Measurements from ENCODE around the gene KCP. TPM values are rescaled to one million over a fixed set of nuclear protein-coding genes. Genes with fewer than 3 reads are reported as not detected.

The KCP gene
- total RNA-seq, 1 experiment from 2014 or later = 2.7 TPM

DNA sequence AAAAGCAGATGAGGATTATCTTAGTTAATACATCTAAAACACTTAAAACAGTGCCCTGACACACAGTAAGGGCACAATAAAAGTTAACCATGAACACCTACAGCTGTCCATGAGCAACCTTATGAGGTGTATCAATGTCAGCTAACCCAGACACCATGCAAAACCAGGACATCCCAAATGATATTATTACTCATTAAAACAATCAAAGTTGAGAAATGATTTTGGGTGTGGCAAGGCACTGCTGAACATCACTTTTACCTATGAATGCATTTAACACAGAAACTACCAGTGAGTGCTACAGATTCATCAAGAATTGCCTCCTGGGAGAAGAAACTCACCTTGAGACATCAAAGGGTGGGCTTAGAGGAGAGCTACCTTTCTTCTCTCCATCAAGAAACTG, 45.5 kb upstream of the KCP start (continued):
- TF ChIP-seq AFF4 (CRISPR knock-in tag; IDR thresholded peaks at IDR 0.05; ENCODE audit: borderline replicate concordance) = no peak
- TF ChIP-seq ZNF671 (CRISPR knock-in tag; IDR thresholded peaks at IDR 0.05) = no peak

GRCh38 chr7:128954830-128955802, 44.6 kb upstream of the KCP start:
- CTCF ChIA-PET = interaction anchor here (0.6 to 3.4 kb wide), 12 partner anchors 8 to 1810 kb away, joined by 3 to 22 read pairs (median 3); partner anchors contain the start of genes ATP6V1F and KCP
- POLR2A ChIA-PET = no interaction called here
- TF ChIP-seq FOXP4 (CRISPR knock-in tag; IDR thresholded peaks at IDR 0.05) = no peak
- no peaks in the 10 kb centered on the region for H3K9me3 Mint-ChIP-seq
- peak overlapping the region; percentile 22; the same call in 1 of the 2 replicates for H3K4me3 Mint-ChIP-seq
- ATAC-seq = peak; percentile 66
- H3K27me3 Mint-ChIP-seq (ENCODE audit: low read depth) = no peaks in the 10 kb centered on the region
- peaks cover 65% of the 10 kb centered on the region for H3K36me3 Mint-ChIP-seq
- no peak for DNase-seq (ENCODE audit: low spot score)
- peak overlapping the region; percentile 83 for H3K27ac Mint-ChIP-seq
- H3K4me1 Mint-ChIP-seq = peaks cover 34% of the 10 kb centered on the region

DNA sequence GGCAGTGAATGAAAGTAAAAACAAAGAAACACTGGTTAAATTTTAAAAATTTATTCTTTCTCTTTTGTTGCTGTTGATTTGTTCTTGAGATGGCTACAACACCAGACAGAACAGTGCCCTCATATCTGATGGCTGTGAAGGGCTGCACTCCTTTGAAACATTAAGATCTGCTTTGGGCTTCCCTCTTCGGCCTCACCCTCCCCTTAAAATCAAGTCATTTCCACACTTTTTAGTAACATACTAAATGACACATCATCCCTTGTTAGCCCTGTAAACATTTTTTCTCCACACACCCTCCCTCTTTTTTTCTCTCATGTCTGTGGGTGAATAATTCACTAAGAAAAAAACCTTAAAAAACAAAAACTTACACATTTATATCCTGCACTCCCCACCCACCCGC, 43.6 kb upstream of the KCP start:
- CTCF ChIA-PET = interaction anchor here (0.9 to 3.4 kb wide), 7 partner anchors 14 to 137 kb away, joined by 3 to 22 read pairs (median 5); partner anchors contain the start of genes ATP6V1F and KCP
- no peaks in the 10 kb centered on the region for H3K9me3 Mint-ChIP-seq
- DNase-seq (ENCODE audit: low spot score) (no peak), ATAC-seq (no peak)
- H3K27me3 Mint-ChIP-seq (ENCODE audit: low read depth) = no peaks in the 10 kb centered on the region
- H3K4me3 Mint-ChIP-seq = no peak overlapping the region
- H3K4me1 Mint-ChIP-seq = peaks cover 34% of the 10 kb centered on the region
- H3K27ac Mint-ChIP-seq = peak overlapping the region; percentile 39; the same call in 1 of the 2 replicates
- peaks cover 55% of the 10 kb centered on the region for H3K36me3 Mint-ChIP-seq
- POLR2A ChIA-PET = interaction anchor here (1.2 kb wide), 1 partner anchor 14 kb away, joined by 3 read pairs; no protein-coding TSS in a partner anchor
- no peak for TF ChIP-seq ARID4B (CRISPR knock-in tag; IDR thresholded peaks at IDR 0.05; ENCODE audit: borderline replicate concordance)
- no peak for TF ChIP-seq PREB (CRISPR knock-in tag; IDR thresholded peaks at IDR 0.05; ENCODE audit: borderline replicate concordance)
- no peak for TF ChIP-seq ZNF263 (CRISPR knock-in tag; IDR thresholded peaks at IDR 0.05; ENCODE audit: low read depth)
- TF ChIP-seq MAX (CRISPR knock-in tag; IDR thresholded peaks at IDR 0.05) = no peak
- no peak for TF ChIP-seq FOXJ3 (CRISPR knock-in tag; IDR thresholded peaks at IDR 0.05; ENCODE audit: borderline replicate concordance)
- no peak for TF ChIP-seq EMX1 (CRISPR knock-in tag; IDR thresholded peaks at IDR 0.05)
- no peak for TF ChIP-seq ZBTB43 (CRISPR knock-in tag; IDR thresholded peaks at IDR 0.05)
- no peak for TF ChIP-seq PRRX2 (CRISPR knock-in tag; IDR thresholded peaks at IDR 0.05)
- no peak for TF ChIP-seq ZNF416 (CRISPR knock-in tag; IDR thresholded peaks at IDR 0.05)
- TF ChIP-seq JUN (CRISPR knock-in tag; IDR thresholded peaks at IDR 0.05) = no peak
- TF ChIP-seq ZNF219 (CRISPR knock-in tag; IDR thresholded peaks at IDR 0.05; ENCODE audit: borderline replicate concordance) = no peak
- TF ChIP-seq CREM (CRISPR knock-in tag; IDR thresholded peaks at IDR 0.05) = no peak
- no peak for TF ChIP-seq NR3C1 (CRISPR knock-in tag; conservative IDR thresholded peaks at IDR 0.05; ENCODE audit: low read depth)
